ENCODE results near the gene PFKFB3.

PFKFB3 gene

DNA sequence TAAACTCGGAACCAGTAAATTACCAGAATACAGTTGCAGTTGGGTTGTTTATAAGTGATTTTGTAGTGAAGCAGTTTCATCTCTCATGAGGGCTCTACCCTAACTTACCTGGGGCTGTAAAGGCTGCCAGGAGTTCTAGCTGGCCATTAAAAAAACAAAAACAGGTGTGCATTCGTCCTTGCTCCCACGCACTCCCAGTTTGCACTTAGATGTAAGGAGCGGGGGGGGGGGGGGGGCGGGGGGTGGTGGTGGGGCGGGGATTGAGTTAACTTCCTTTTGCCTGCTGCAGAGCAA is 2.3 kb upstream of the PFKFB3 start:
- Mint-ChIP-seq H3K27me3 (ENCODE audit: low read depth, poor library complexity) (peaks cover 25% of the 10 kb centered on the region), H3K36me3 (ENCODE audit: low read depth) (peaks cover 9% of the 10 kb centered on the region), H3K9me3 (peaks cover 7% of the 10 kb centered on the region), H3K4me3 (peak overlapping the region; percentile 73), H3K27ac (no peak overlapping the region), H3K4me1 (peaks cover 41% of the 10 kb centered on the region)
- TF ChIP-seq, protein P1, sequence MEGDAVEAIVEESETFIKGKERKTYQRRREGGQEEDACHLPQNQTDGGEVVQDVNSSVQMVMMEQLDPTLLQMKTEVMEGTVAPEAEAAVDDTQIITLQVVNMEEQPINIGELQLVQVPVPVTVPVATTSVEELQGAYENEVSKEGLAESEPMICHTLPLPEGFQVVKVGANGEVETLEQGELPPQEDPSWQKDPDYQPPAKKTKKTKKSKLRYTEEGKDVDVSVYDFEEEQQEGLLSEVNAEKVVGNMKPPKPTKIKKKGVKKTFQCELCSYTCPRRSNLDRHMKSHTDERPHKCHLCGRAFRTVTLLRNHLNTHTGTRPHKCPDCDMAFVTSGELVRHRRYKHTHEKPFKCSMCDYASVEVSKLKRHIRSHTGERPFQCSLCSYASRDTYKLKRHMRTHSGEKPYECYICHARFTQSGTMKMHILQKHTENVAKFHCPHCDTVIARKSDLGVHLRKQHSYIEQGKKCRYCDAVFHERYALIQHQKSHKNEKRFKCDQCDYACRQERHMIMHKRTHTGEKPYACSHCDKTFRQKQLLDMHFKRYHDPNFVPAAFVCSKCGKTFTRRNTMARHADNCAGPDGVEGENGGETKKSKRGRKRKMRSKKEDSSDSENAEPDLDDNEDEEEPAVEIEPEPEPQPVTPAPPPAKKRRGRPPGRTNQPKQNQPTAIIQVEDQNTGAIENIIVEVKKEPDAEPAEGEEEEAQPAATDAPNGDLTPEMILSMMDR (IDR thresholded peaks at IDR 0.05): no peak
- DNase-seq: no peak

DNA sequence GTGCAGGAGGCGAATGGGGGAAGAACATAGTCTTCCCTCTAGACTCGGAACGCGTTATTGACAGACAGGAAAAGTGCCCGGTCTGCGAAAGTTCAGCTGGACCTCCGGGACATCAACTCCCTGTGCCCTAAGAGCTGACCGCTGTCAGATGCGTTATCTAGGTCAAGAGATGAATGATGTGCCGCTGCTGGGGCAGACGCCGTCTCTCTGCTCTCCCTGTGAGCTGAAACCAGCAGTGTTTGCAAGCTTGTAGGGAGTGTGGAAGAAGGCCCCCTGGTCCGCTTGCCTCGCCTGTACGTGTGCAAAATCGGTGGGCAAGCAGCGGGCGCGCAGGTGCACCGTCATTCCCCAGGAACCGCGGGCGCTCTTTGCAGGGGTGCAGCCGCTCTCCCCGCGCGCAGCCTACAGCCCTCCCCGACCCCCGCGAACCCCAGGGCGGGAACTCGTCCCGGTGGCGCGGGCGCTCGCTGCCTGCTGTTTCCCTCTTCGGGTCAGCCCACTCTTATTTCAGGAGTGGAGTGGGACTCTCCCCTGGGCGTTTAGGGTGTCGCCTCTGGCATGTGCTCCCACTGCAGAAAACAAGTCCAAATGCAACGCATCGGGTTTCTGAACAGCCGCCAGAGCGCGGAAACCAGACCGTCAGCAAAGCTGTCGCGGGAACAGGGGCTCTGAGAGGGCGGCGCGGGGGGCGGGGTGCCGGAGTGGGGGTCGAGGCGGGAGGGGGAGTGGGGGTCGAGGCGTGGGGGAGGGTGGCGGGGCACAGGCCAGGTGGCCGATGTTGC is 1.8 kb upstream of the PFKFB3 start:
- Mint-ChIP-seq H3K4me1 (peaks cover 41% of the 10 kb centered on the region), H3K27me3 (ENCODE audit: low read depth, poor library complexity) (peaks cover 25% of the 10 kb centered on the region), H3K27ac (no peak overlapping the region)

DNA sequence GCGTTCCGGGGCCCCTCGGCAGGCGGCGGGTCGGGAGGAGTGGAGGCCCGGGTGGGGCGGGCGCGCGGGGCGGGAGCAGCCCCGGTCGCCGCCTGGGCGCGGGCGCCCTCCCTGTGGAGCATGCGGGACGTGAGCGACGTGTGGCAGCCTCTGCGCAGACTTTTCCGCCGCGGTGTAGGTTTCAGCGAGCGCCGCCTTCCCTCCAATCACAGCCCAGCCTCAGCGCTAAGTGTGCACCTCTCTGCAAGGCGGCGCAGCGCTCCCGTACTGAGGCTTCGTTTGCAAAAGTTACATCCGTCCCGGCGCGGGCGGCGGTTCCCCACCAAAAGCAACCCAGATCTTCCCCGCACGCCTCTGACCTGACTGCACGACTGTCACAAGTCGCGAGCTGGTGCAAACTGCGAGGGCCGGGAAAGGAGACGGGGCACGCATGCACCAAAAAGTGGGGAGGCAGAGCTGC is 1.2 kb upstream of the PFKFB3 start:
- Mint-ChIP-seq H3K9me3 (peaks cover 7% of the 10 kb centered on the region), H3K27ac (peak overlapping the region; percentile 98), H3K4me1 (peaks cover 41% of the 10 kb centered on the region), H3K36me3 (ENCODE audit: low read depth) (peaks cover 10% of the 10 kb centered on the region), H3K4me3 (peak overlapping the region; percentile 88), H3K27me3 (ENCODE audit: low read depth, poor library complexity) (peaks cover 24% of the 10 kb centered on the region)
- peak; percentile 79 for DNase-seq
- TF ChIP-seq, protein P1 (IDR thresholded peaks at IDR 0.05): no peak

More for the DNA sequence above, 1.8 kb upstream of the PFKFB3 start:
- TF ChIP-seq, protein P1 (IDR thresholded peaks at IDR 0.05): no peak
- Mint-ChIP-seq H3K9me3 (peaks cover 7% of the 10 kb centered on the region), H3K36me3 (ENCODE audit: low read depth) (peaks cover 10% of the 10 kb centered on the region), H3K4me3 (peak overlapping the region; percentile 73)
- DNase-seq: peak; percentile 77

DNA sequence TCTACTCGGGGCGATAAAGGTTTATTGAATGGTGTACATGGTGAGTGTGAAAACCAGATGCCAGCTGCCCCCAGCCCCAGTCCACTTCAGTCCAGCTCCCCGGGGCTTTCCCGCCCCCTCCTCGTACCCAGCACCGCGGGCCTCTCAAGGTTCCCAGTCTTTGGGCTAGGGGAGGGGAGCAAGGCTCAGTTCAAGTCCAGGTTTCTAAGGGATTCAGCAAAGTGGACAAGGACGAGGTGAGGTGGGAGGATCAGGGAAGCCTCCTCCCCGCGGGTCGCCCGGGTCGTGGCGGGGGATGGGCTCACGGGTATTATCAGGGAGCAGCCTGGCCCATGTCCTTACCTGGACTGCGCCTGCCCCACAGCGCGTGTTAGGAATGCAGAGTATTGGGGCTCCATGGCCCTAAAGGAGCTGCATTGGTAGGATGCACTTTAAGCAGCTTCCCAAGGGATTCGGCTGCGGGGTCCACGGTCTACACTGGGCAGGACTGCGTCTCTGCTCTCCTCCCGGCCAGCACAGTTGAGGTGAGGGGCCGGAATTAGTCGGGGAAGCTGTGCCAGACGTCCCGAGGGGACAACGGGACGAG is 541 bp upstream of the PFKFB3 start:
- peak overlapping the region; percentile 88 for H3K4me3 Mint-ChIP-seq
- peaks cover 7% of the 10 kb centered on the region for H3K9me3 Mint-ChIP-seq
- peaks cover 41% of the 10 kb centered on the region for H3K4me1 Mint-ChIP-seq
- TF ChIP-seq, protein P1 (IDR thresholded peaks at IDR 0.05): no peak
- H3K36me3 Mint-ChIP-seq (ENCODE audit: low read depth): peaks cover 11% of the 10 kb centered on the region
- H3K27me3 Mint-ChIP-seq (ENCODE audit: low read depth, poor library complexity): peaks cover 19% of the 10 kb centered on the region
- DNase-seq: peak; percentile 29
- peak overlapping the region; percentile 92 for H3K27ac Mint-ChIP-seq

DNA sequence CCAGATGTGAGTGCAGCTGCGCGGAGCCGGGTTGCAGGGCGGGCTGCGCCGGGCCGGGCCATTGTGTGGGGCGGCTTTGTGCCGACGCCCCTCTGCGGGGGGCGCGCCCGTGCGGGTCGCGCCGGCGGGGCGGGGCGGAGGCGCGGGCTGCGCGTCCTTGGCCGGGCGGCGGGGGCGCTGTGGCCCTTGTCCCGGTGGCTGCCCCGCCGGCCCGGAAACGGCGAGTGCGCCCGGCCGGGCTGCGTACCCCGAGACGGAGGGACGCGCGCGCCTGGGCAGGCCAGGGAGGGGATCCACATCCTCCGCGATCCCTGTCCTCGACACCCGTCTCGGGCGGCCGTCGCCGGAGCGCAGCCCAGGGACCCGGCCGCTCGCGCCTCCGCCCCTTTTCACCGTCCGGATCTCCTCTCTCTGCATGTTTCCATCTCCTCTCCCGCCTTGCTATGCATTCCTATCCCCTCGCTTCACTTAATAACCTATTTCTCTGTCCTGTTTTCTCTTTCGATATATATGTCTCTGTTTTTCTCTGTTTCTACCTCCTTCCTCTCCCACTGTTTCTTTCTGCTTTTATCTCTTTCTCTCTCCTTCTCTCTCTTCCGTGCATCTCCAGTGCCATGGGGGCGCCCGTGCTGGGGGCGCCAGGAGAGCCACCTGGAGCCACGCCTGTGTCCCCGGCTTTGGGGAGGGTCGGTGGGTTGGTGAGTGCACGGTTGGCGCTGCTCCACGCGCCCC is 765 bp downstream of the PFKFB3 start:
- Mint-ChIP-seq H3K9me3 (peaks cover 15% of the 10 kb centered on the region), H3K4me1 (peaks cover 52% of the 10 kb centered on the region), H3K27ac (peak overlapping the region; percentile 73), H3K27me3 (ENCODE audit: low read depth, poor library complexity) (peaks cover 13% of the 10 kb centered on the region), H3K36me3 (ENCODE audit: low read depth) (peaks cover 19% of the 10 kb centered on the region), H3K4me3 (peak overlapping the region; percentile 99)
- TF ChIP-seq, protein P1 (IDR thresholded peaks at IDR 0.05): no peak
- DNase-seq: peak; percentile 80
